Heart left ventricle (tissue), 13 donors: ENCODE measurements around the gene SSX1.
"Not testable (repeated sequence)": the region's sequence is repeated elsewhere in the genome, so short reads cannot be mapped to it uniquely, and the experiment has no call there.

Source experiments
- POLR2A ChIP-seq, 2 donors: fragments of 450-650 bp; IDR thresholded peaks; one replicate each; pipeline ENCODE4 v1.6.1; 2017; ENCODE audit warnings: antibody characterized with exemption in 2 of 2, mild to moderate bottlenecking in 2 of 2, moderate library complexity in 2 of 2
- TF ChIP-seq, protein P1 (sequence below), 12 donors: fragments of 200-600 bp; sonication (generic) in 4 of 12; IDR thresholded peaks; one replicate each; pipeline versions ENCODE4 v1.5.0 to v1.8.0; 2018 to 2022; ENCODE audit warnings: antibody characterized with exemption in 12 of 12, mild to moderate bottlenecking in 5 of 12
- donor health status: ischemic (EF 13 %, LVEDD 7.1; RV severe dilation, severe dysfunction).
- donor health status: DM: no; HTN: yes; CAD: no.
- donor health status: DM: no; HTN: no; CAD: no.
- donor health status: ischemic (EF 25% LVEDD 6.9; RV normal size, moderate dysfunction).
- donor health status: ischemic (EF 25% LVEDD 5.7; RV mildly dilated, moderate dysfunction).
- donor health status: ischemic (EF 35%, LVEDD 5.7; RV mildly dilated, moderate dysfunction).
- donor health status: nonischemic (EF 11% LVEDD 7.7; RV severe dilation, severe dysfunction).
- donor health status: DM: yes; HTN: yes; CAD: no.
- donor health status: PGD.
- donor health status: ischemic (EF 29% LVEDD 5.4; RV normal size, mild dysfunction).
- donor health status: nonischemic (EF 23%, LVEDD 6.1; RV moderate dilation, normal function).

DNA sequence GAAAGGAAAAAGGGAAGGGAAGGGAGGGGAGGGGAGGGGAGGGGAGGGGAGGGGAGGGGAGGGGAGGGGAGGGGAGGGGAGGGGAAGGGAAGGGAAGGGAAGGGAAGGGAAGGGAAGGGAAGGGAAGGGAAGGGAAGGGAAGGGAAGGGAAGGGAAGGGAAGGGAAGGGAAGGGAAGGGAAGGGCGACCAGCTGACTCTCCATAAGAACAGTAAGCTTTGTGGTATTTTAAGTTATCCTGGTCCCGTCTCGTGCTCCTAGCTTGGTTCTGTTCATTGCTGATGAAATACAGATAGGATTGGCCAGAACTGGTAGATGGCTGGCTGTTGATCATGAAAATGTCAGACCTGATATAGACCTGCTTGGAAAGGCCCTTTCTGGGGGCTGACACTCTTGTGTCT is 25.5 kb downstream of the SSX1 start:
- TF ChIP-seq POLR2A (IDR thresholded peaks at IDR 0.05), result not testable (repeated sequence)
- TF ChIP-seq, protein P1, sequence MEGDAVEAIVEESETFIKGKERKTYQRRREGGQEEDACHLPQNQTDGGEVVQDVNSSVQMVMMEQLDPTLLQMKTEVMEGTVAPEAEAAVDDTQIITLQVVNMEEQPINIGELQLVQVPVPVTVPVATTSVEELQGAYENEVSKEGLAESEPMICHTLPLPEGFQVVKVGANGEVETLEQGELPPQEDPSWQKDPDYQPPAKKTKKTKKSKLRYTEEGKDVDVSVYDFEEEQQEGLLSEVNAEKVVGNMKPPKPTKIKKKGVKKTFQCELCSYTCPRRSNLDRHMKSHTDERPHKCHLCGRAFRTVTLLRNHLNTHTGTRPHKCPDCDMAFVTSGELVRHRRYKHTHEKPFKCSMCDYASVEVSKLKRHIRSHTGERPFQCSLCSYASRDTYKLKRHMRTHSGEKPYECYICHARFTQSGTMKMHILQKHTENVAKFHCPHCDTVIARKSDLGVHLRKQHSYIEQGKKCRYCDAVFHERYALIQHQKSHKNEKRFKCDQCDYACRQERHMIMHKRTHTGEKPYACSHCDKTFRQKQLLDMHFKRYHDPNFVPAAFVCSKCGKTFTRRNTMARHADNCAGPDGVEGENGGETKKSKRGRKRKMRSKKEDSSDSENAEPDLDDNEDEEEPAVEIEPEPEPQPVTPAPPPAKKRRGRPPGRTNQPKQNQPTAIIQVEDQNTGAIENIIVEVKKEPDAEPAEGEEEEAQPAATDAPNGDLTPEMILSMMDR (IDR thresholded peaks at IDR 0.05), result not testable (repeated sequence)
